ENCODE measurements around the gene LRRC51.
"Not testable (repeated sequence)": the region's sequence is repeated elsewhere in the genome, so short reads cannot be mapped to it uniquely, and the experiment has no call there.

The LRRC51 gene

GRCh38 chr11:72111300-72112142 lies 30.9 kb downstream of the LRRC51 start:
- DNase-seq (ENCODE audit: low spot score): no peak

- peak; percentile 91 for DNase-seq (ENCODE audit: low spot score)
Measured at GRCh38 chr11:72112143-72112977, 31.7 kb downstream of the LRRC51 start, which contains the start of gene ANAPC15. Gene ANAPC15, minus strand, starts transcription at chr11:72112695. Its CDS starts 1,419 bp downstream, at chr11:72111276.

- no peak for DNase-seq (ENCODE audit: low spot score)
Measured at GRCh38 chr11:72112978-72113808, 32.5 kb downstream of the LRRC51 start.

DNA sequence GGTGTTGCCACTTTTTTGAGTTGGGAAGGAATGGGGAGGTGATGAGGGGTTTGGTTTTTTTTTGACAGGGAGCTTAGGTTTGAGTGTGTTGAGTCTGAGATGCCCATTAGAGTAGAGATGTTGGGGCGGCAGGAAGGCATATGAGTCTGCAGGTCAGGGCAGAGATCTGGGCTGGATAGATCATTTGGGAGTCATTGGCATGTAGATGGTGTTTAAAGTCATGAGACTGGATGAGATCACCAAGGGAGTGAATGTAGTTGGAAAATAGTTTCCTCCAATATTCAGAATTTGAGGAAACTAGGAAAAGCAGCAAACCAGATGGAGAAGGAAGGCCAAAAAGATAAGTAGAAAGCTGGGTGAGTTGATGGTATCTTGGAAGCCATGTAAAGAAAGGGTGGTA lies 33.9 kb downstream of the LRRC51 start:
- no peak for DNase-seq (ENCODE audit: low spot score)

- DNase-seq (ENCODE audit: low spot score): no peak
Measured at GRCh38 chr11:72116019-72116755, 35.5 kb downstream of the LRRC51 start.

- DNase-seq (ENCODE audit: low spot score): no peak
Measured at GRCh38 chr11:72119198-72119597, 38.5 kb downstream of the LRRC51 start.

- no peak for DNase-seq (ENCODE audit: low spot score)
Measured at GRCh38 chr11:72120930-72121329, 40.3 kb downstream of the LRRC51 start.

GRCh38 chr11:72122607-72123006 lies 42.0 kb downstream of the LRRC51 start:
- no peak for DNase-seq (ENCODE audit: low spot score)

DNA sequence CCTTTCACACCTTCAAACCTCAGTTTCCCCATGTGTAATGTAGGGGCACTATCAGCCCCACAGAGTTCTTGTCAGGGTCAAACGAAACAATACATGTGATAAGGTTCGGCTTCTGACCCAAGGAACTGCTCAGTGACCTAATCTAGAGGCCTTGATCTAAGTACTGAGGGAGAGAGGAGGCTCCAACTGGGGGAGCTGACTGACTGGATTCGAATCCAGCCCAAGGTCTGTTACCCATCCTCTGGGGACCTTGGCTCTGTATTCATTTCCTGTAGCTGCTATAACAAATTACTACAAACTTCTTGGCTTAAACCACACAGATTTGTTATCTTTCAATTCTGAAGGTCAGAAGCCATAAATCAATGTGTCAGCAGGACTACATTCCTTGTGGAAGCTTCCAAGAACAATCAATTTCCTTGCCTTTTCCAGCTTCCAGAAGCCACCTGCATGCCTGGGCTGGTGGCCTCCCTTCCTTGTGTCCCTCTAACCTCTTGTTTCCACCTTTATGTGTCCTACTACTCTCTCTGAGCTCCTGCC lies 42.5 kb downstream of the LRRC51 start:
- no peak for DNase-seq (ENCODE audit: low spot score)

DNA sequence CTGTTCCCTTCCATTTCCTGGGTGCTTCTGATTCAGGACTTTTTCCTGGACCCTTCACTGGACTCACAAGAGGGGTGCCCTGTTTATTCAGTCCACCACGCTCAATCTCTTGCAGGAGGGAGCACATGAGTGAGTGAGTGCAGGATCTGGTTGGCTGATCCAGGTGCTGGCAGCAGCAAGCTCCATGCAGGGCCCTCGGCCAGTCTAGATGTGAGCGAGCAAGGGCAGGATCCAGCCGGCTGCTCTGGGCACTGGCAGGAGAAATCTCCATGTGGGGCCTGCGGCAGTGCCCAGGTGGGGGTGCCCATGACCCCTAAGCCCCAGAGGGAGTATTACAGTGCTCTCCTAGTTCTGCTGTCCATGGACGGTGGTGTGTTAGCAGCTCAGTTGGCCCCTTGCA lies 43.4 kb downstream of the LRRC51 start:
- no peak for DNase-seq (ENCODE audit: low spot score)

GRCh38 chr11:72125956-72126355 lies 45.3 kb downstream of the LRRC51 start:
- no peak for DNase-seq (ENCODE audit: low spot score)

DNA sequence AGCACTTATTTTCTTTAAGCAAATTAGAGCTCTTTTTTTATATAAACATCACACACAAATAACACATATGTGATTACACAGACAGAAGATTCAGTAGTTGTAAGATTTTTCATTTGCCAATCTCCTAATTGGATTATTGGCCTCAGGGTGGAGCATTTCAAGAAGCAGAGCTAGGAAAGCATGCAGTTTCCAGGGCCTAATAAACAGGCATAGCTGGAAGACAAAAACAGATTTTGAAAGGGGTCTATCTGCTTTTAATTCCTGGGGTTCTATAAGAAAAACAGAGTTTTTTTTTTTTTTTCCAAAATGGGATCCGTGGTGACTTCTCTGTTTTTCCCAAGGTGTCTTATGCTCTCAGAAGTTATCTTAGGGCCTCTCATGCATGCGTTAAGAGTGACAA lies 47.3 kb downstream of the LRRC51 start:
- DNase-seq (ENCODE audit: low spot score): no peak

DNA sequence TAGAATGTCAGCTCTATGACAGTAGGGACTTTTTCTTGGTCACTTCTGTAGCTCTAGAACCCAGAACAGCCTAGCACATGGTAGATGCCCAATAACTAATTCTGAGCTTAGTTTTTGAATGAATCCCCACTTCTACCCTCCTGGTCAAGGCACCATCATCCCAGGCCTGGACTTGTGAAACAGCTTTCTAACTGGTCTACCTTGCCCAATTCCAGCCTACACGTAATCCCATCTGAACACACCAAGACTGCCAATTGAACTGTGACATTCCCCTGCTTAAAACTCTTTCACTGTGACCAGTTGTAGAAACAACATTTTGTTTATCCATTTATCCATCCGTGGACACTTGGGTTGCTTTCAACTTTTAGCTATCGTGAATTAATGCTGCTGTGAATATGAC lies 48.7 kb downstream of the LRRC51 start:
- DNase-seq (ENCODE audit: low spot score): no peak

DNA sequence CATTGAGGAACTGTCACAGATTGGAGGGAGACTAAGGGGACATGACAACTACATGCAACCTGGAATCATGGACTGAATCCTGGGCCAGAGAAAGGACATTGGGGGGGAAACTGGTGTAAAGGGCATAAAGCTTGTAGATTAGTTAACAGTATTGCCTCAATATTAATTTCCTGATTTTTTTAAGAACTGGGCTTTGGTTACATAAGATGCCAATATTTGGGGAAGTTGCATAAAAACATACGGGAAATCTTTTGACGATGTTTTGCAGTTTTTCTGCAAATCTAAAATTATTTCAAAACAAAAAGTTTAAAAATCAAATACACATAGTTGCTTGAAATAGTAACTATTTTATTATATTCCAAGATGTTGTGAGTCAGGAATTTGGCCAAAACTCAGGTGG lies 52.0 kb downstream of the LRRC51 start:
- no peak for DNase-seq (ENCODE audit: low spot score)

GRCh38 chr11:72135473-72135872 lies 54.8 kb downstream of the LRRC51 start, which contains the start of gene FOLR3:
Gene FOLR3, plus strand, starts transcription at chr11:72135725. Its CDS starts 228 bp downstream, at chr11:72135953.
- not testable (repeated sequence) for DNase-seq (ENCODE audit: low spot score)

DNA sequence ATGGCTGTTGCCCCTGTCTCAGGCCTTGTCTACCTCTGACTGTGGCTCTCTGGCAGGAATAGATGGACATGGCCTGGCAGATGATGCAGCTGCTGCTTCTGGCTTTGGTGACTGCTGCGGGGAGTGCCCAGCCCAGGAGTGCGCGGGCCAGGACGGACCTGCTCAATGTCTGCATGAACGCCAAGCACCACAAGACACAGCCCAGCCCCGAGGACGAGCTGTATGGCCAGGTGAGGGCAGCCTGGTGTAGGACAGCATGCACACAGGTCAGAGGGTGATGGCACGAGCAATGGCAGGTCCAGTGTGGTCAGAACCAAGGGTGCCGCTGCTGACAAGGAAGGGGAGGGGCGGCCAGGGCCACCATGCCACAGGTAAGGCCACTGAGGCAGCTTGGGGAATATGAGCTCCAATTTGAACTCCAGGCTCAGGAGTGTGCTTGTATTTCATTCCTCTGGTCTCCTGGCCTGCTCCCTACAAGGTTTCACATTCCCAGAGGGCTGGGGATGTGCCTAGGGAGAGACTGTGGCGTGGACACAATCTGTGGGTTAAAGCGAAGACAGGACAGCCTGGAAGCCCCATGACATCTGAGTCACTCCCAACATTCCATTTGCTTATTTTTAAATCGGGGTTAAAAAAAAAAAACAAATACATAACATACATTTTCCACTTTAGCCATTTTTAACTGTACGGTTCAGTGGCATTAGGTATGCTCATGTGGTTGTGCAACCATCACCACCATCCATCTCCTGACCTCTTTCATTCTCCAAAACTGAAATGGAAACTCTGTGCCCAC lies 55.4 kb downstream of the LRRC51 start:
- DNase-seq (ENCODE audit: low spot score): no peak

GRCh38 chr11:72136684-72137262 lies 56.1 kb downstream of the LRRC51 start:
- DNase-seq (ENCODE audit: low spot score): no peak

DNA sequence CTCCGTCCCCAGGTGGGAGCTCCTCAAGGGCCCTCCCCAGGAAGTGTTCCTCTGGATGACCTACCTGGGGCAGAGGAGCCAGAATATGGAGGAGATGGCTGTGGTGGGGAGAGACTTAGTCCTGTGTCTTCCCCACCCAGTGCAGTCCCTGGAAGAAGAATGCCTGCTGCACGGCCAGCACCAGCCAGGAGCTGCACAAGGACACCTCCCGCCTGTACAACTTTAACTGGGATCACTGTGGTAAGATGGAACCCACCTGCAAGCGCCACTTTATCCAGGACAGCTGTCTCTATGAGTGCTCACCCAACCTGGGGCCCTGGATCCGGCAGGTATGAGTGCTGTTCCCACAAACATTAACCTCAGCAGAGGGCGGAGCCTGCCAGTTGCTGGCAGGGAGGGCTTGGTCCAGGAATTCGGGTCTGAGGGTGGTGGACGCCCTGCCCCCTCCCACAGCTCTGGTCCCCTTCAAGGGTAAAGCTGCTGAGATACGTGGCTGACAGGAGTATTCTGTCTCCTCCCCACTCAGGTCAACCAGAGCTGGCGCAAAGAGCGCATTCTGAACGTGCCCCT lies 58.3 kb downstream of the LRRC51 start:
- no peak for DNase-seq (ENCODE audit: low spot score)

- DNase-seq (ENCODE audit: low spot score): no peak
Measured at GRCh38 chr11:72139500-72139899, 58.9 kb downstream of the LRRC51 start.

- DNase-seq (ENCODE audit: low spot score): no peak
Measured at GRCh38 chr11:72140661-72141060, 60.0 kb downstream of the LRRC51 start.

Data from D341Med (cell line).